Fibroblast of villous mesenchyme (primary cell): ENCODE data around the gene MGP. TPM values are rescaled to one million over a fixed set of nuclear protein-coding genes. Genes with fewer than 3 reads are reported as not detected.

Source experiments
- DNase-seq: peaks from one replicate; pipeline ENCODE4 v3.0.0-alpha.2; 2010; ENCODE audit warnings: low read depth
- H3K4me3 ChIP-seq: 2 replicates; pipeline ENCODE4 v1.5.1; 2011; ENCODE audit warnings: low read depth, mild to moderate bottlenecking, low read length
- total RNA-seq: library from RNA; depleted of rRNA; stranded (reverse); fragments of >200 nt; gene quantifications from 2 replicates; pipeline ENCODE4 v1.2.3, GENCODE V29; 2012
- TF ChIP-seq, protein P1 (sequence below): IDR thresholded peaks from 2 replicates; pipeline ENCODE4 v1.5.1; 2012; ENCODE audit warnings: low read depth, mild to moderate bottlenecking, low read length; ENCODE audit not compliant: insufficient read depth

The MGP gene
- total RNA-seq, 1 donor = 3.5 TPM

DNA sequence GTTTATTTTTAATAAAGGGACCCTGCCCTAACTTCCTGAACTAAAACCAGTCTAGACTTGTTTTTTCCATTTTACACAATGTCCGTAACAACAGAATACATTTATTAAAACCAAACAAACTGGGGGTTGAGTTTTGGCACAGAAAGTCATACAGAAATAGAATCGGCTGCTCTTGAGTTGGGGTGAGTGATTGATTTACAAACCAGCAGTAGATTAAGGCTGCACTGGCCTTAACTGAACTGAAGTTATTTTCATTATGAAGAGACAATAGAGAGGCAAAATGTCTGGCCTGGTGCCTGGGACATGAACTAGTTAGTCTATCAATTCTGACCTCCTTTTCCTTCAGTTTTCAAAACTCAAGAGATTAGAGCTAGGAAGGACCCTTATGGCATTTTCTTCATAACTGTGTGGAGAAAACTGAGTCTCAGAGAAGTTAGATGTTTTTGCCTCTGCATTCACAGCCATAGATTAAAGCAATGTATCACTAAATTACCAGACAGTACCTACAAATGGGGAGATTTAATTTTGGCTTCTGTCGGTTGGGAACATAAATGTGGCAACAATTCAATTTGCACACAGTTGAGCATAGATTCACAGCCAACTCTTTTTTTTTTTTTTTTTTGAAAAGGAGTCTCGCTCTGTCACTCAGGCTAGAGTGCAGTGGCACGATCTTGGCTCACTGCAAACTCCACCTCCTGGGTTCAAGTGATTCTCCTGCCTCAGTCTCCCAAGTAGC, 19.8 kb upstream of the MGP start:
- DNase-seq = no peak
- TF ChIP-seq, protein P1, sequence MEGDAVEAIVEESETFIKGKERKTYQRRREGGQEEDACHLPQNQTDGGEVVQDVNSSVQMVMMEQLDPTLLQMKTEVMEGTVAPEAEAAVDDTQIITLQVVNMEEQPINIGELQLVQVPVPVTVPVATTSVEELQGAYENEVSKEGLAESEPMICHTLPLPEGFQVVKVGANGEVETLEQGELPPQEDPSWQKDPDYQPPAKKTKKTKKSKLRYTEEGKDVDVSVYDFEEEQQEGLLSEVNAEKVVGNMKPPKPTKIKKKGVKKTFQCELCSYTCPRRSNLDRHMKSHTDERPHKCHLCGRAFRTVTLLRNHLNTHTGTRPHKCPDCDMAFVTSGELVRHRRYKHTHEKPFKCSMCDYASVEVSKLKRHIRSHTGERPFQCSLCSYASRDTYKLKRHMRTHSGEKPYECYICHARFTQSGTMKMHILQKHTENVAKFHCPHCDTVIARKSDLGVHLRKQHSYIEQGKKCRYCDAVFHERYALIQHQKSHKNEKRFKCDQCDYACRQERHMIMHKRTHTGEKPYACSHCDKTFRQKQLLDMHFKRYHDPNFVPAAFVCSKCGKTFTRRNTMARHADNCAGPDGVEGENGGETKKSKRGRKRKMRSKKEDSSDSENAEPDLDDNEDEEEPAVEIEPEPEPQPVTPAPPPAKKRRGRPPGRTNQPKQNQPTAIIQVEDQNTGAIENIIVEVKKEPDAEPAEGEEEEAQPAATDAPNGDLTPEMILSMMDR = no peak
- H3K4me3 ChIP-seq = no peak overlapping the region

DNA sequence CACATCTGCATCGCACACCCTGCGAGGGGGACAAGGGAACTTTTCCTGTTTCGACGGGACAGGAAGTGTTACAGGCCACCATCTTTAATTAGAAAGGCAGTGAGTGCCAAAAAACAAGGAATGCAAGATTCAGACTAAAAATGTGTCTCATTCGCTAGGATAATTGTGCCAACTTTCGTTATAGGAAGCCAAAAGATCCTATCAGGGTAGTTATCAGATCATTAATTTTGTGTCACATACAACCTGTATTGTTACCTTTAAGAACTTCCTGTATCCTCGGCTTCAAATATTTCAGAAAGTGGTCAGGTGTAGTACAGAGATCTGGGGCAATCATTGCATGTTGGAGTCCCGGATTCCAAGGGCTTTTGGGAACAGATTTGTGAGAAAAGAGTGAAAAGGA, 19.2 kb upstream of the MGP start:
- TF ChIP-seq, protein P1 = no peak
- H3K4me3 ChIP-seq = no peak overlapping the region
- no peak for DNase-seq

DNA sequence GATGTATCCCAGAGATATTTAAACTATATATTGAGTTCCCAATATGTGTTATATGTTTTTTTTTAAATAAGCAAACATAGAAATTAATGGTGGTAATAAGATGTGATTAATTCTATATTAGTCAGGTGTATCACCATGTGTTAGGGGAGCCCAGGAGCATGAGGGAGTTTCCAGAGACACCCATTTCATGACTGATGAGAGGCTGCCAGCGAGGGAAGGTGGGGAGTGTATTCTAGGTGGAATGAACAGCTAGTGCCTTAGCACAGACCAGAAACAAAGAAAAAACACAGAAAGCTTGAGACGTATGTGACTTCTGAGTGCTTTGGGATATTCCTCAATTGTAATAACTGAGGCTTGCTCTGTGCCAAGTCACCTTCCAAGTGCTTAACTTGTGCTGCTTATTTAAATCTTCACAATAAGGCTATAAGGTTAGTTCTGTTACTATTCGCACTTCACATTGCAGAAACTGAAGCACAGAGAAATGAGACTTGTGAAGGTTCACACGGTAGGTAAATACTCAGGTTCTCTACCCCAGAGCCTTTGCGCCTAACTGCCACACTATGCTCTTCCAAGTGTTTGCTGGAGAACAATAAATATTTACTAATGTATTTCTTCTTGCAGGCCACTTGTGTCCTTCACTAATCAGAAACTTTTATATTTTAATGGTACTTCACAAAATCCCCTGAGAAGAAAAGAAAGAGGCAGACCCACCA, 17.9 kb upstream of the MGP start:
- DNase-seq = no peak
- H3K4me3 ChIP-seq = no peak overlapping the region
- TF ChIP-seq, protein P1 = no peak

DNA sequence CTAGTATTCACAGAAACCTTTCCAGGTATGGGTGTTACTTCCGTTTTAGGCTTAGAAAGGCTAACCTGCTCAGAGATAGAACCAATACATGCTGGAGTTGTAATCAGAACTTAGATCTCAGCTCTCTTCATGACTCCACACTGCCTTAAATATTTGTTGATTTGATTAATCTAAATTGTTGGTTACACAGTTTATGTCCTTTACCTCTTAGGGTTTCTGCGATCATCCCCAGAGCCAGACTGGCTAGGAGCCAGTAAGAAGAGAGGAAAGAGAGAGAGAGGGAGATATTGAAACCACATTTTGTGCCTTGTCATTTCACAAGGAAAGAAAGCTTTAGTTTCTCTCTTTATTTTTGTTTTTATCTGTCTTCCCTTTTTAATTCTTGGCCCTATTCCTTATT, 16.8 kb upstream of the MGP start:
- TF ChIP-seq, protein P1 = no peak
- peak; percentile 42 for DNase-seq
- no peak overlapping the region for H3K4me3 ChIP-seq

DNA sequence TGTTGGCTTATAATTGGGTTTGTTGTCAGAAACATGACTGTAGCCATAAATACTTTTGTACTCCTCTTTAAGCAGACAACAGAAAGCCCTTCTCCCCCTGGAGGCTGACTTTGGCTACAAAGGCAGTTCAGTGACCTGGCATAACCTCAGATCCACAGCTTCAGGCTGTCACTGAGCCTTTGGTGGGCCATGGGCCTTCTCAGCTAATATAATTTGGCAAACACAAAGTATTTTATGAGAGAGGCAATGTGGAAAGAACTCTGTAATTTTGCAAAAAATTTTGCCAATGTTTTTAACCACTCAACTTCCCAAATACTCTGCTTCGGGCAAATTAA, 15.5 kb upstream of the MGP start:
- TF ChIP-seq, protein P1 = peak; percentile 10
- H3K4me3 ChIP-seq = no peak overlapping the region
- no peak for DNase-seq

DNA sequence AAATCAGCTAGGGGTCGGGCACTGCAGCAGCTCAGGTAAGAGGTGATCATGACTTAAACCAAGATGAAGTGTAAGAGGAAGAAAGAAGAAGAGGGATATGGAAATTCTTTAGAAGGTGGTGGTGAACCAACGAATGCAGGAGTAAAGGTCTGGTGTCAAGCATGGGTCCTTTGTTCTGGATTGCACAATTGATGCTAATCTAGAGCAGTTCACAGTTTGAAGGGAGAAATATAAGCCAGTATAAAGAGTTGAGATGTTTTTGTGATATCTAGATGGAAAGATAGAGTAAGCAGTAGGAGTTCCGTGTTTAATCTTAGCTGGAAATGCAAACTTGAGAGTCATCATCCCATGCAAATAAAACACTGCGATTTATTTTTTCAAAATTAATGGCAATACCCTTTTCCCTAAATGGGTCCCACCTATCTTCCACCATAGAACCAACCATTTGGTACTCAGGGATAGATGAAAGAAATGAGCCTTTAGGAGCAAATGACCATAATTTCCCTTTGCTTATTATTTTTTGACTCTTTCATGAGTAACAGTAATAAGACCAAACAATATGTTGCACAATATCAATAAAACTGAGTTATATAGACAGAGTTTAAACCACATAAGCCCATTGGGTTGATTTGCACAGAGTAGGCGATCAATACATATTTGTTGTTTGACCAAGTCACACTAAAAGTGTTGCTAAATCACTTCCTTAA, 15.0 kb upstream of the MGP start:
- TF ChIP-seq, protein P1 = no peak
- peak; percentile 23 for DNase-seq
- H3K4me3 ChIP-seq = no peak overlapping the region
